GM19468 (cell line): ENCODE measurements around the gene TRABD.

Experiments used
- ATAC-seq: cut with Tn5 transposase; IDR thresholded peaks from one replicate; pipeline ENCODE4 v1.9.1; 2021; ENCODE audit warnings: mild to moderate bottlenecking, moderate library complexity, moderate number of reproducible peaks; ENCODE audit not compliant: unreplicated experiment; ENCODE audit errors: extremely low read depth

Gene TRABD

GRCh38 chr22:50216055-50216683 lies 30.5 kb downstream of the TRABD start:
- no peak for ATAC-seq

GRCh38 chr22:50216684-50217520 lies 31.2 kb downstream of the TRABD start:
- no peak for ATAC-seq

- no peak for ATAC-seq
Observed at GRCh38 chr22:50217543-50218152, 31.9 kb downstream of the TRABD start.

- no peak for ATAC-seq
Observed at GRCh38 chr22:50218153-50218995, 32.7 kb downstream of the TRABD start.

- ATAC-seq: no peak
Observed at GRCh38 chr22:50218996-50219727, 33.4 kb downstream of the TRABD start.

GRCh38 chr22:50219800-50220602 lies 34.3 kb downstream of the TRABD start:
- no peak for ATAC-seq

GRCh38 chr22:50220603-50221409 lies 35.1 kb downstream of the TRABD start:
- no peak for ATAC-seq

GRCh38 chr22:50221410-50222300 lies 35.9 kb downstream of the TRABD start:
- ATAC-seq: no peak

GRCh38 chr22:50222508-50222907 lies 36.8 kb downstream of the TRABD start:
- ATAC-seq: no peak

- ATAC-seq: no peak
Observed at GRCh38 chr22:50224071-50224470, 38.4 kb downstream of the TRABD start.

- no peak for ATAC-seq
Observed at GRCh38 chr22:50225200-50225969, 39.7 kb downstream of the TRABD start.

GRCh38 chr22:50226063-50226874 lies 40.6 kb downstream of the TRABD start:
- no peak for ATAC-seq

GRCh38 chr22:50226875-50227165 lies 41.1 kb downstream of the TRABD start:
- no peak for ATAC-seq

GRCh38 chr22:50227579-50228215 lies 42.0 kb downstream of the TRABD start:
- ATAC-seq: no peak

GRCh38 chr22:50228366-50228765 lies 42.7 kb downstream of the TRABD start:
- ATAC-seq: no peak
